Fibroblast of skin of back (primary cell): ENCODE results near the gene DUSP1.

Source experiments
- DNase-seq: peaks from one replicate; pipeline ENCODE4 v3.0.0-alpha.2; 2013

DUSP1 gene

GRCh38 chr5:172777881-172778814 is 7.2 kb upstream of the DUSP1 start:
- DNase-seq = peak; percentile 86

- no peak for DNase-seq
Observed at GRCh38 chr5:172776235-172776594, 5.2 kb upstream of the DUSP1 start.

GRCh38 chr5:172775326-172776234 is 4.6 kb upstream of the DUSP1 start:
- no peak for DNase-seq

GRCh38 chr5:172774561-172775315 is 3.7 kb upstream of the DUSP1 start:
- no peak for DNase-seq

GRCh38 chr5:172773481-172774469 is 2.8 kb upstream of the DUSP1 start:
- DNase-seq = peak; percentile 51

- DNase-seq = peak; percentile 96
Observed at GRCh38 chr5:172772112-172772906, 1.3 kb upstream of the DUSP1 start.

GRCh38 chr5:172771439-172772111 is 580 bp upstream of the DUSP1 start:
- peak; percentile 69 for DNase-seq

- DNase-seq = no peak
Observed at GRCh38 chr5:172770374-172770674, 671 bp downstream of the DUSP1 start.

GRCh38 chr5:172769616-172770373 is 1.2 kb downstream of the DUSP1 start:
- peak; percentile 35 for DNase-seq

- DNase-seq = no peak
Observed at GRCh38 chr5:172769342-172769615, 1.7 kb downstream of the DUSP1 start.

- DNase-seq = peak; percentile 76
Observed at GRCh38 chr5:172768573-172769341, 2.2 kb downstream of the DUSP1 start.

GRCh38 chr5:172768098-172768572 is 2.9 kb downstream of the DUSP1 start:
- DNase-seq = no peak

GRCh38 chr5:172766287-172767108 is 4.5 kb downstream of the DUSP1 start:
- peak; percentile 76 for DNase-seq

- no peak for DNase-seq
Observed at GRCh38 chr5:172765766-172766286, 5.2 kb downstream of the DUSP1 start.

- peak; percentile 99 for DNase-seq
Observed at GRCh38 chr5:172764861-172765765, 5.9 kb downstream of the DUSP1 start.

- DNase-seq = no peak
Observed at GRCh38 chr5:172763120-172763464, 7.9 kb downstream of the DUSP1 start.
